K562 (cell line): Measurements from ENCODE around the gene IFI30. TPM values are rescaled to one million over a fixed set of nuclear protein-coding genes. Genes with fewer than 3 reads are reported as not detected.

Experiments
- ATAC-seq: fragments of 200-7000 bp; cut with Tn5 transposase; 3 replicates; pipeline ENCODE4 v1.9.1; 2020; ENCODE audit warnings: moderate library complexity
- BruUV-seq: library from RNA; stranded (reverse); fragments of 400-500 nt; replicated peaks from 2 replicates; lab custom pipeline; 2021; lab: Mats Ljungman, UMichigan
- CTCF ChIA-PET: fragments of 300-600 bp; formaldehyde crosslinking; extraction: SDS; loops from one replicate; lab custom pipeline; 2021; ENCODE audit warnings: low intra/inter-chr PET ratio; lab: Yijun Ruan, JAX
- POLR2A ChIA-PET: fragments of 300-600, 350-650 bp; sonication (Branson Sonifier 250); formaldehyde crosslinking; extraction: SDS; loops from one replicate; lab custom pipeline; 2021; ENCODE audit warnings: antibody characterized with exemption, inconsistent platforms; lab: Yijun Ruan, JAX
- DNase-seq, 4 experiments: peaks; one replicate each; pipeline versions ENCODE4 v3.0.0 to v3.0.0-alpha.2; 2011 to 2018; ENCODE audit warnings: low spot score in 3 of 4, mixed read lengths in 3 of 4; ENCODE audit errors: extremely low read depth in 1 of 4
- FAIRE-seq: peaks from 2 replicates; lab custom pipeline; 2011; peaks lifted over from hg19 to GRCh38; lab: Jason Lieb, UNC
- H2AFZ ChIP-seq: 2 replicates; pipeline ENCODE4 v1.6.0; 2011; ENCODE audit warnings: low read depth, low read length, control low read depth, inconsistent platforms
- H3K27ac ChIP-seq: fragments of 200-600 bp; 3 replicates; pipeline ENCODE4 v1.8.0; 2011; ENCODE audit warnings: low read depth, mild to moderate bottlenecking, control low read depth, inconsistent platforms, low read length, moderate library complexity, mixed read lengths; ENCODE audit errors: extremely low read depth
- H3K27me3 ChIP-seq, 2 experiments: fragments of 300-600 bp in 1 of 2; 2 replicates in 1 of 2; 3 replicates in 1 of 2; pipeline versions ENCODE4 v1.6.0 to v1.8.0; 2011; ENCODE audit warnings: inconsistent platforms in 2 of 2, low read length in 2 of 2, mild to moderate bottlenecking in 1 of 2, mixed read lengths in 1 of 2, moderate library complexity in 1 of 2; ENCODE audit not compliant: control insufficient read depth in 2 of 2, insufficient read depth in 2 of 2
- H3K36me3 ChIP-seq: fragments of 300-600 bp; 3 replicates; pipeline ENCODE4 v1.8.0; 2011; ENCODE audit warnings: mild to moderate bottlenecking, low read length, inconsistent platforms; ENCODE audit not compliant: control insufficient read depth, insufficient read depth
- H3K4me1 ChIP-seq, 2 experiments: fragments of 200-600 bp in 1 of 2; replicated peaks in 1 of 2; 2 replicates in 1 of 2; 3 replicates in 1 of 2; pipeline versions ENCODE4 v1.5.1 to v1.8.0; 2011; ENCODE audit warnings: inconsistent platforms in 2 of 2, low read length in 2 of 2, mild to moderate bottlenecking in 1 of 2, mixed read lengths in 1 of 2, moderate library complexity in 1 of 2; ENCODE audit not compliant: control insufficient read depth in 2 of 2, insufficient read depth in 2 of 2
- H3K4me2 ChIP-seq: 2 replicates; pipeline ENCODE4 v1.6.1; 2011; ENCODE audit warnings: low read length, control low read depth, inconsistent platforms, mixed read lengths; ENCODE audit not compliant: insufficient read depth
- H3K4me3 ChIP-seq: fragments of 200-600 bp; sonication (generic), shearing (Covaris generic); 2 replicates; pipeline ENCODE4 v1.5.1; 2016; ENCODE audit warnings: control low read depth, inconsistent platforms
- H3K79me2 ChIP-seq: fragments of 200-600 bp; 3 replicates; pipeline ENCODE4 v1.8.0; 2011; ENCODE audit warnings: low read length, inconsistent platforms; ENCODE audit not compliant: control insufficient read depth, insufficient read depth
- H3K9ac ChIP-seq, 2 experiments: 2 replicates each; pipeline versions ENCODE4 v1.6.0 to v1.6.1; 2011; ENCODE audit warnings: low read depth in 2 of 2, low read length in 2 of 2, control low read depth in 1 of 2, inconsistent platforms in 1 of 2, mild to moderate bottlenecking in 1 of 2, mixed read lengths in 1 of 2; ENCODE audit not compliant: insufficient read depth in 1 of 2
- H3K9me1 ChIP-seq: one replicate; pipeline ENCODE4 v1.6.0; 2011; ENCODE audit warnings: inconsistent platforms, mild to moderate bottlenecking, low read length, moderate library complexity; ENCODE audit not compliant: control insufficient read depth, insufficient read depth
- H3K9me3 ChIP-seq: replicated peaks from 2 replicates; pipeline ENCODE4 v1.5.1; 2011; ENCODE audit warnings: low read depth, low read length, inconsistent platforms; ENCODE audit not compliant: control insufficient read depth, insufficient read depth
- H4K20me1 ChIP-seq: replicated peaks from 2 replicates; pipeline ENCODE4 v1.6.1; 2011; ENCODE audit warnings: low read length, inconsistent platforms, mixed read lengths; ENCODE audit not compliant: control insufficient read depth, insufficient read depth
- ARID2 ChIP-seq: fragments of 450-650 bp; IDR thresholded peaks from 2 replicates; pipeline ENCODE4 v1.6.1; 2017; ENCODE audit warnings: antibody characterized with exemption, mild to moderate bottlenecking
- ARID3A ChIP-seq: IDR thresholded peaks from 2 replicates; pipeline ENCODE4 v1.6.1; 2012; ENCODE audit warnings: low read depth, low read length, improper control_type of control experiment, borderline replicate concordance
- CREB3L1 ChIP-seq: fragments of 450-650 bp; IDR thresholded peaks from 2 replicates; pipeline ENCODE4 v1.6.1; 2014; ENCODE audit warnings: low read depth, mild to moderate bottlenecking, moderate library complexity, borderline replicate concordance
- CXXC5 ChIP-seq: fragments of 250-450 bp; sonication (Bioruptor Pico); IDR thresholded peaks from 2 replicates; pipeline ENCODE4 v1.8.0; 2022; ENCODE audit warnings: inconsistent platforms, mild to moderate bottlenecking, moderate library complexity
- POLR2AphosphoS5 ChIP-seq: IDR thresholded peaks from 2 replicates; pipeline ENCODE4 v1.6.1; 2011; ENCODE audit warnings: mild to moderate bottlenecking, low read depth, low read length, moderate library complexity; ENCODE audit not compliant: control insufficient read depth, insufficient read depth
- ZNF551 ChIP-seq: fragments of 250-450 bp; sonication (Bioruptor Pico); IDR thresholded peaks from 2 replicates; pipeline ENCODE4 v1.5.0; 2021; ENCODE audit warnings: mild to moderate bottlenecking, moderate library complexity
- WGBS: fragments of 100-300 bp; shearing (Covaris generic); methylation state at CpG from one replicate; pipeline ENCODE4 v1.1.6; 2016; ENCODE audit warnings: low coverage, mixed read lengths; ENCODE audit not compliant: insufficient coverage; ENCODE audit errors: missing lambda C conversion rate; 5-methylcytosine and 5-hydroxymethylcytosine counted together
- in situ Hi-C: fragments of 300-500 bp; cut with MboI; formaldehyde crosslinking; loops from 4 replicates; pipeline ENCODE4 v1.15.0; 2018; ENCODE audit warnings: inconsistent platforms, mixed read lengths
- intact Hi-C: fragments of 100-400 bp; cut with micrococcal nuclease; formaldehyde crosslinking; loops from 2 replicates; pipeline ENCODE4 v1.14.2; 2022
- polyA plus RNA-seq, 8 experiments: library from polyadenylated mRNA; depleted of rRNA in 4 of 8; stranded (reverse) in 5 of 8; unstranded in 3 of 8; fragments of >200 nt; fragmentation: Nextera tagmentation in 2 of 8; fragmentation: Illumina TruSeq in 1 of 8; extraction: Ambion mirVana in 2 of 8; extraction: Trizol in 1 of 8; gene quantifications; 2 replicates each; pipeline versions ENCODE4 v1.2.1 to v1.2.3, GENCODE V29; 2011 to 2014; ENCODE audit warnings: inconsistent platforms in 1 of 8, missing spikeins in 1 of 8
- total RNA-seq, 7 experiments: library from RNA; depleted of rRNA in 6 of 7; stranded (reverse); fragments of >200 nt in 6 of 7; fragmentation: Illumina TruSeq in 2 of 7; extraction: Trizol in 2 of 7; gene quantifications; 2 replicates each; pipeline versions ENCODE4 v1.2.1 to v1.2.3, GENCODE V29; 2011 to 2021; ENCODE audit warnings: low replicate concordance in 1 of 7

The IFI30 gene
- total and polyA plus RNA-seq, 9 of the 15 experiments (the other 6 are each of a cell fraction or from before 2014, with no cell fraction given), result 63.7 to 430 (median 109) TPM

- in situ Hi-C loops (no loop called here), intact Hi-C loops (no loop called here)
- H3K27me3 ChIP-seq, result no peaks in the 10 kb centered on the region
- CTCF ChIA-PET, result no interaction called here
- H3K36me3 ChIP-seq, result peaks cover 62% of the 10 kb centered on the region; the same call in 2 of the 3 replicates
- BruUV-seq, result no TSS peak
- H3K4me1 ChIP-seq, result peaks cover 0 to 13% of the 10 kb centered on the region in 2 experiments; a peak in 2 of 5 replicates
- no peaks in the 10 kb centered on the region for H3K9me1 ChIP-seq
- DNase-seq, result no peak
- no peaks in the 10 kb centered on the region for H3K9me3 ChIP-seq
- no peak overlapping the region for H2AFZ ChIP-seq
- H3K79me2 ChIP-seq, result no peaks in the 10 kb centered on the region
- TF ChIP-seq POLR2AphosphoS5, result no peak
- no peak for TF ChIP-seq ARID3A
- TF ChIP-seq ARID2, result no peak
- no peak for TF ChIP-seq CXXC5
- TF ChIP-seq CREB3L1, result no peak
- TF ChIP-seq ZNF551, result no peak
- ATAC-seq, result no peak
- no peak for FAIRE-seq
- POLR2A ChIA-PET, result interaction anchor here (0.6 to 1.5 kb wide), 3 partner anchors 15 to 26 kb away, joined by 3 to 6 read pairs (median 4); no protein-coding TSS in a partner anchor
- H3K4me3 ChIP-seq, result no peak overlapping the region
- 0 out of 2 replicates have a peak, but pooled peaks cover 4% of the 10 kb centered on the region for H4K20me1 ChIP-seq
- no peak overlapping the region; a peak in 1 of 4 replicates for H3K9ac ChIP-seq
- H3K4me2 ChIP-seq, result no peak overlapping the region
- 100% methylated on average over 2 of the region's 2 CpGs for WGBS
- H3K27ac ChIP-seq, result no peak overlapping the region
Measured at GRCh38 chr19:18126097-18126496, 47.5 kb upstream of the IFI30 start.
